GM19099 (cell line): ENCODE data around the gene NEK10.

Experiments used
- POLR2A ChIP-seq: IDR thresholded peaks from 3 replicates; pipeline ENCODE4 v1.6.1; 2011; ENCODE audit warnings: low read depth; ENCODE audit not compliant: insufficient read length; ENCODE audit errors: extremely low read depth

NEK10 gene

DNA sequence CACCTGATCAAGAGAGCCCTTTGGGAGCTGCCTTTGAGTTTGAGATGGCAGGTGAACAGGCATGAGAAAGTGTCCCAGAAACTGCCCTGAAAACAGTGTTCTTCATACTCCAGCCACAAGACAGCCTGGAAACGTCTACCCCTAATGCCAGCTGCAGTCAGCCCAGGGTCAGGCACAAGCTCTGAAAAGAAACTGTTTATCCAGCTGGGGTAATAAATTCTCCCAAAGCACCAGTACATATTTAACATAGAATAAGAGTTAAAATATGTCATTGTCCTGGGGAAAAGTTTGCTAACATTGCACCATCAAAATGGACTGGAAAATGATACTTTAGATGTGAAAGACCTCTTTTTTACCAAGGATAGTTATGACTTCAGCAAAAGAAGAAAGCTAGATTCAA, 66.3 kb downstream of the NEK10 start:
- TF ChIP-seq POLR2A = no peak

DNA sequence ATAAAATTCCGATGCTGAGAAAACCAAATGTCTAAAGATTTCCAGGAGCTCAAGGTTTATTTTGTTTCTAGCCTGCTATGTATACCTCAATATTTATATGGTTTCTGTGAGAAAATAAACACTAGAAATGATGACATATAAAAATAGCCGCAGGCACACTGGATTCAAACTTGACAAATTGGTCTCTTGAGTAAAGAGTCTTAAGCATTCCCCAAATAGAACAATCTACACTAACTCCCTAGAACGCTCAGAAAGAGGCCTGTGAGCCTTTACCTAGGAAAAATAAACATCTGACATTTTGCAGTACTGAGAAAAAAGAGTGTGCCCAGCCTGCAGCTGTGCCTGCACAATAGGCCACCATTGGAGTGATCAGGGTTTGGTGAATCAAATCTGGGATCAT, 75.2 kb downstream of the NEK10 start:
- no peak for TF ChIP-seq POLR2A

- TF ChIP-seq POLR2A = no peak
These were observed 78.4 kb downstream of the NEK10 start for GRCh38 chr3:27290760-27291159.

- TF ChIP-seq POLR2A = no peak
These were observed 79.3 kb downstream of the NEK10 start for GRCh38 chr3:27289769-27290413.

GRCh38 chr3:27287052-27287451, 82.1 kb downstream of the NEK10 start:
- no peak for TF ChIP-seq POLR2A

DNA sequence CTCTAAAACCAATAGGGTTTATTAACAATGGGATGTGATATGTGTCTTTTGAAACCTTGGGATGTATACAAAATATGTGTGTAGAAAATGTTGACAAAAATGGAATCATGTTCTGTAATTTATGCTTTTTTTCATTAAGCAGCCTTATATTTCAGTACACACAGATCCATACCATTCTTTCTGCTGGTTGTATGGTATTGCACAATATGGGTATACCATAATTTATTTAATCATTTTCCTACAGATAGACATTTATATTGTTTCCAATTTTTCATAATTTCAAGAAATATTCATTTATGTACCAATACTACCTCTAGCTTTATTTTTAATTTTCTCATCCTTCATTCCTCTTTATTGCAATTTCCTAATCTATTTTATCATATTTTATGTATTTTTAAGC, 83.5 kb downstream of the NEK10 start:
- TF ChIP-seq POLR2A = no peak

DNA sequence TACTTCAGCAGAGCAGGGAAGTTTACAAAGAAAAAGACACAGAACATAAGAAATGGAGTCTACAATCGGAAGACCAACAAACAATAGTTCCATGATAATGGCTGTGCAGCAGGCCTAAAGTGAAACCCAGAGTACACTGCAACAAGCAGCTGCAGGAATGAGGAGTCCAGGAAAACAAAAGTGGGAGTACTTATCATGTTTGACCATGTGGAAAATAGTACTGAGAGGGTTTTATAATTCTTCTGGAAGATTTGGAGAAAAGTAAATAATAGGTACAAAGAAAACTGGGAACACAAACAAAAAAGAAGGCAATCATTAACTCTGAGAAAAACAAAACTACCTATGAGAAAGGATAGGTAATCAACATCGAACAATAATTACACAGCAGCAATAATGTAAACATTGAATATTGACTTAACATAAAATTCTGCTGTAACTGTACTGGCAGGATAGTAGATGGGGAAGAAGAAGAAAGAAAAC, 87.5 kb downstream of the NEK10 start:
- TF ChIP-seq POLR2A = no peak

DNA sequence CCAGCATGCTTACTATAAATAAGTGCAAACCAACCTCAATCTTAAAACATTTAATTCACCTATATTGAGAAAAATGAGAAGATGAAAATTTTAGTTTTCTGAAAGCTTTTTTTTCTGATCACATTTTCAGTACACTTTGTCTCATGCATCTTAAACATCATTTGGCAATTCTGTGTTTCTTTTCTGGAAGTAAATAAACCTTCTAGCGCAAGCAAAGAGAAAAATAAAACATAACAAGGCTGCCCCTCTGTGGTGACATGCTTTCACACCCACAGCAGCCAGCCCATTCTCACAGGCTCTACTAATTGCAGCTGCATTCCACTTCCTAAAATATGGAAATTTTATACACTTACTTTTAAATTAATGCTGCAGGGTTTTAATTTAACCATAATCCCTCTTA, 90.1 kb downstream of the NEK10 start:
- no peak for TF ChIP-seq POLR2A

DNA sequence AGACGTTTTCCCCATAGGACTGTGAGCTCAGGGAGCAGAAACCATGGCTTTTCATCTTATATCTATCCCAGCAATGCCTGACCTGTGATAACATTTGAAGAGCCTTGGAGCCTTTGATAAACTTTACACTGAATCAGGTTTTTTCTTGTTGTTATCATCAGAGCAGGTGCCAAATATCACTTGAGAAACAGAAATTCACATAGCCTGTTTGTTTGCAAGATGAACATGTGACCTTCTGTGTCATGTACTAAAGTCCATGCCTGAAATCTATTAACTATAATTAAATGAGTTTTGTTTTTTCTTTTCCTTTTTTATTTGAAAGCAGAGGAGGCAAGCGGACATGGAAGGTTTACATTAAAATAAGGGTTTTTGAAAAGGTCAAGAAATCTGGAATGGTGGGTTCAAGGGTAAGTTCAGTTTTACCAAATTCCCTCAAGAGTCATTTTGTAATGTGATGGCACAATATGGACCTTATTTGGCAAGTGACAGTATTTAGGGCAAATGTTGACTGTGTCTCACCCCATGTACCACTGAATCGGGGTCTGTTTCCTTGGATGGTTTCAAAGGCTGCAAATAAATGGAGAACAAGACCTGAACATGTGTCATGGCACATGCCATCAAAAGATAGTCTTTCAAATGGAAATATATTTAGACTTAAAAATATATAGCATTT, 90.7 kb downstream of the NEK10 start:
- TF ChIP-seq POLR2A = no peak

GRCh38 chr3:27275441-27275990, 93.7 kb downstream of the NEK10 start:
- TF ChIP-seq POLR2A = no peak

DNA sequence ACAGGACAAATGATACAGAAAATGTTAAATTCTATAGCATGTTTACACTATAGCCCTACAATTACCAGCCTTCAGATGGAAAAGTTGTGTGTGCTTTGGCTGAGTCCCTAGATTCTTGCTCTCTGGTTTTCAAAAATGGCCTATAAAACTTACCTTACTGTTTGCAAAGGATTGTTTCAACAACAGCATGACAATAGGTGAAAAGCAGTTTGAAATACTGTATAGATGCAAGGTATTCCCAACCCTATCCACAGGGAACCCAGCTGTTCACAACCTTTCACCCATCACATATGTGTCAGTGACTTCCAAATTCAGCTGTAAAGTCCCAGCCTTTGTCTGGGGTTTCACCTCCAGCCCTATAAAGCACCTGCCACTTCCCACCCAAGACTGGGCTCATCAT, 97.3 kb downstream of the NEK10 start:
- no peak for TF ChIP-seq POLR2A

GRCh38 chr3:27254896-27255295, 114.3 kb downstream of the NEK10 start:
- TF ChIP-seq POLR2A = no peak

GRCh38 chr3:27253831-27254230, 115.4 kb downstream of the NEK10 start:
- no peak for TF ChIP-seq POLR2A

DNA sequence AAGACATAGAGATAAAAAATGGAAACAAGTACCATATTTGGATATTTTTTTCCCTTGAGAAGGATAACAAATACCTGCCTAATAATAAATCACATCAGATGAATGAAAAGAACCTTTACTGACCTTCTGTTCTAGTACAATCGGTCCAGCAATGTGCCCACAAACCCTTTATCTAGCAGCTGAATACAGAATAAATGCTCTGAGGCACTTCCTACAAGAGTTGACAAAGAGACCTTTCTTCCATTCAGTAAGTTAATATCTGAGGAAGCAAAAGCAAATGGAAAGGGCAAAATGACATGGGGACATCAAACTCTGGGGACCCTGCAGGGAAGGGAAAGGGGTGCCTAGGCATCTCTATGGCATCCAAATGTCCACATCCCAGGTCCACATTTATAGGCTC, 115.8 kb downstream of the NEK10 start:
- TF ChIP-seq POLR2A = no peak

- TF ChIP-seq POLR2A = no peak
These were observed 116.5 kb downstream of the NEK10 start for GRCh38 chr3:27252646-27253045.

DNA sequence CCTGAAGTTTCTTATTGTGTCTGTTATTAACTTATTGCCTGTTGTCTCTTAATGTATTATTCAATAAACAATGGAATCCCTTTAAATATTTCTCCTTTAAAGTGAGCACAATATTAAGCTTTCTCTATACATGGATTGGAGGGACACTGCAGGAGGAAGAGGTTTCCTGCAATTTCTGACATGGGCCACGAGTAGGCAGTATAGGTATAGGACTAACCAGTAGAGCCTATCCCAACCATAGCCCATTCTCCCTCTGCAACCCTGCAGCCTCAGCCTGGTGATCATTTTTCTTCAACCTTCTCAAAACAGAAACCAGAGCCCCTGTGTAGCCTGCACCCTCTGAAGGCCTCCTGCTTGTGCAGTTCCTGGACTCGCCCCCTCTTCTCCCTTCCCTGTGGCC, 124.8 kb downstream of the NEK10 start:
- no peak for TF ChIP-seq POLR2A
